KMS-11 (cell line): ENCODE measurements around the gene KRT85.

ENCODE experiments used
- H2AFZ ChIP-seq: fragments of 200-600 bp; sonication (generic); 2 replicates; pipeline ENCODE4 v1.6.1; 2016; ENCODE audit warnings: antibody characterized with exemption, mixed run types, low read depth
- H3K27ac ChIP-seq: fragments of 200-600 bp; sonication (generic); 2 replicates; pipeline ENCODE4 v1.6.1; 2016; ENCODE audit warnings: mild to moderate bottlenecking, mixed run types
- H3K27me3 ChIP-seq: fragments of 200-600 bp; sonication (generic); 2 replicates; pipeline ENCODE4 v1.6.1; 2017; ENCODE audit warnings: mild to moderate bottlenecking, low read depth, mixed run types, moderate library complexity; ENCODE audit not compliant: insufficient read depth
- H3K36me3 ChIP-seq: fragments of 200-600 bp; sonication (generic); 2 replicates; pipeline ENCODE4 v1.6.1; 2017; ENCODE audit warnings: mild to moderate bottlenecking, mixed run types; ENCODE audit not compliant: insufficient read depth
- H3K4me1 ChIP-seq: fragments of 200-600 bp; sonication (generic); 2 replicates; pipeline ENCODE4 v1.6.1; 2016; ENCODE audit warnings: mild to moderate bottlenecking, low read depth, mixed run types; ENCODE audit not compliant: poor library complexity, severe bottlenecking
- H3K4me2 ChIP-seq: fragments of 200-600 bp; sonication (generic); 2 replicates; pipeline ENCODE4 v1.7.0; 2016; ENCODE audit warnings: mild to moderate bottlenecking, mixed run types
- H3K4me3 ChIP-seq: fragments of 200-600 bp; sonication (generic); IDR thresholded peaks from 2 replicates; pipeline ENCODE4 v1.6.1; 2017; ENCODE audit warnings: low read depth, low read length, mixed read lengths; ENCODE audit not compliant: insufficient read depth
- H3K79me2 ChIP-seq: fragments of 200-600 bp; sonication (generic); 2 replicates; pipeline ENCODE4 v1.6.1; 2016; ENCODE audit warnings: low read depth, mixed run types; ENCODE audit not compliant: insufficient read depth
- H3K9ac ChIP-seq: fragments of 200-600 bp; sonication (generic); 2 replicates; pipeline ENCODE4 v1.6.1; 2016; ENCODE audit warnings: mild to moderate bottlenecking, mixed run types
- H4K20me1 ChIP-seq: fragments of 200-600 bp; sonication (generic); 2 replicates; pipeline ENCODE4 v1.6.1; 2016; ENCODE audit warnings: mild to moderate bottlenecking, mixed run types; ENCODE audit not compliant: insufficient read depth
- TF ChIP-seq, protein P1 (sequence below): fragments of 200-600 bp; sonication (generic); conservative IDR thresholded peaks from 2 replicates; pipeline ENCODE4 v1.6.1; 2017; ENCODE audit warnings: low read depth, mild to moderate bottlenecking, antibody characterized with exemption, low read length, moderate library complexity, mixed read lengths

Gene KRT85

DNA sequence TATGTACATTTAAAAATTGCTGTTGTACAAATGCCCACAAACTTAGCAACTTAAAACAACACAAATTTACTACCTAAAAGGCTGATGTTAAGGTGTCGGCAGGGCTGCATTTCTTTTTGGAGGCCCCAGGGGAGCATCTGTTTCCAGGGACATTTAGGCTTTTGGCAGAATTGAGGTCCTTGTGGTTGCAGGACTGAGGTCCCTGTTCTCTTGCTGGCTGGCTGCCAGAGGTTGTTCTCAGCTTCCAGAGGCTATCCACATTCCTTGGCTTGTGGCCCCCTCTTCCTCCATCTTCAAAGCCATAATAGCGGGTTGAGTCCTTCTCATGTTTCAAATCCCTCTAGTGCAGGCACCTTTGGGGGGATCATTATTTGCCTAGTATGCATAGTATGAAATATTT lies 23.7 kb downstream of the KRT85 start:
- TF ChIP-seq, protein P1, sequence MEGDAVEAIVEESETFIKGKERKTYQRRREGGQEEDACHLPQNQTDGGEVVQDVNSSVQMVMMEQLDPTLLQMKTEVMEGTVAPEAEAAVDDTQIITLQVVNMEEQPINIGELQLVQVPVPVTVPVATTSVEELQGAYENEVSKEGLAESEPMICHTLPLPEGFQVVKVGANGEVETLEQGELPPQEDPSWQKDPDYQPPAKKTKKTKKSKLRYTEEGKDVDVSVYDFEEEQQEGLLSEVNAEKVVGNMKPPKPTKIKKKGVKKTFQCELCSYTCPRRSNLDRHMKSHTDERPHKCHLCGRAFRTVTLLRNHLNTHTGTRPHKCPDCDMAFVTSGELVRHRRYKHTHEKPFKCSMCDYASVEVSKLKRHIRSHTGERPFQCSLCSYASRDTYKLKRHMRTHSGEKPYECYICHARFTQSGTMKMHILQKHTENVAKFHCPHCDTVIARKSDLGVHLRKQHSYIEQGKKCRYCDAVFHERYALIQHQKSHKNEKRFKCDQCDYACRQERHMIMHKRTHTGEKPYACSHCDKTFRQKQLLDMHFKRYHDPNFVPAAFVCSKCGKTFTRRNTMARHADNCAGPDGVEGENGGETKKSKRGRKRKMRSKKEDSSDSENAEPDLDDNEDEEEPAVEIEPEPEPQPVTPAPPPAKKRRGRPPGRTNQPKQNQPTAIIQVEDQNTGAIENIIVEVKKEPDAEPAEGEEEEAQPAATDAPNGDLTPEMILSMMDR = no peak
- H3K9ac ChIP-seq = no peak overlapping the region
- H3K4me1 ChIP-seq = no peaks in the 10 kb centered on the region
- H3K27ac ChIP-seq = no peak overlapping the region
- peaks cover 4% of the 10 kb centered on the region for H3K27me3 ChIP-seq
- no peaks in the 10 kb centered on the region for H4K20me1 ChIP-seq
- no peak overlapping the region for H3K4me2 ChIP-seq
- no peaks in the 10 kb centered on the region for H3K36me3 ChIP-seq
- H3K79me2 ChIP-seq = no peaks in the 10 kb centered on the region
- no peak overlapping the region for H3K4me3 ChIP-seq
- H2AFZ ChIP-seq = no peak overlapping the region

DNA sequence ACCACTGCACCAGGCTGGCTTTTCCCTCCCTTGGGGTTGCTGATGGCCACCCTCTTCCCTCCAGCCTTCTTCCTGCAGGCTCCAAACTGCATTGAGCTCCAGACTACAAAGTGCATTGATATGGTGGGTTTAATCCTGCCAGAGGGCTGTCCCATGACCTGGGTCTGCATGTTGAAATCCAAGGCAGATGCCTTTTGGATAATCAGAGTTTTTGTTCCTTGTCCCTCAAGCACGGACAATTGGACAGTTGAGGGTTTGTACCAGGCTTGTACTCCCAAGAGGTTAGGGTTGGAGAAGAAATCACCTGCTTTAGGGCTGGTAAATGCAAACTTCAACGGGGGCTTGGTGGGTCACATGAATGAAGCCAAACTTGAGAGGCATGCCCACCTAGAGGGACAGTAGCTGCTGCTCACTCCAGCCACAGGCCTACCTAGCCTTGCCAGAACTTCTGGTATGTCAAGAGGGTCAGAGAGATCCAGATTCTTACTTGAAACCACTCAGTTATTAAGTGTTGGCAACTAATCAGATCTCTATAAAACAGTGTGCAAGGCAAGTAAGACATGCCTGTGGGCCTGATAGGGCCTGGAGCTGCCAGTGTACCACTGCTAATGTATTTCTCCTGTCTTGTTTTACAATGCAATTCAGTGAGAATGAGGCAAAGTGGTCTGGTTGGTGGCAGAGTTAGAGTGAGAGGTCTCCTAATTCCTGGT lies 24.3 kb downstream of the KRT85 start:
- H4K20me1 ChIP-seq = no peaks in the 10 kb centered on the region
- H3K27me3 ChIP-seq = peaks cover 4% of the 10 kb centered on the region
- H3K36me3 ChIP-seq = no peaks in the 10 kb centered on the region
- H3K4me3 ChIP-seq = no peak overlapping the region
- TF ChIP-seq, protein P1 = no peak
- no peak overlapping the region for H2AFZ ChIP-seq
- H3K9ac ChIP-seq = no peak overlapping the region
- no peaks in the 10 kb centered on the region for H3K4me1 ChIP-seq
- no peak overlapping the region for H3K4me2 ChIP-seq
- no peaks in the 10 kb centered on the region for H3K79me2 ChIP-seq
- H3K27ac ChIP-seq = no peak overlapping the region

GRCh38 chr12:52341066-52341580 lies 26.2 kb downstream of the KRT85 start:
- Histone ChIP-seq H2AFZ (no peak overlapping the region), H3K27ac (no peak overlapping the region), H3K4me1 (no peaks in the 10 kb centered on the region), H3K79me2 (no peaks in the 10 kb centered on the region), H3K4me3 (no peak overlapping the region), H3K4me2 (no peak overlapping the region), H4K20me1 (no peaks in the 10 kb centered on the region), H3K27me3 (peaks cover 4% of the 10 kb centered on the region), H3K36me3 (no peaks in the 10 kb centered on the region), H3K9ac (no peak overlapping the region)
- TF ChIP-seq, protein P1 = no peak

- Histone ChIP-seq H3K36me3 (no peaks in the 10 kb centered on the region), H4K20me1 (no peaks in the 10 kb centered on the region), H3K4me3 (no peak overlapping the region), H3K9ac (no peak overlapping the region), H3K79me2 (no peaks in the 10 kb centered on the region), H3K4me1 (no peaks in the 10 kb centered on the region), H2AFZ (no peak overlapping the region), H3K27ac (no peak overlapping the region), H3K4me2 (no peak overlapping the region), H3K27me3 (no peaks in the 10 kb centered on the region)
- TF ChIP-seq, protein P1 = no peak
These were observed 28.9 kb downstream of the KRT85 start for GRCh38 chr12:52338241-52338960.
